Glutamatergic neuron (in vitro differentiated cells): ENCODE measurements around the gene CELF2. TPM values are rescaled to one million over a fixed set of nuclear protein-coding genes. Genes with fewer than 3 reads are reported as not detected.
A peak's percentile ranks its signal among the peaks of the same experiment; 100 is the strongest.

ENCODE experiments used
- DNase-seq: peaks from one replicate; pipeline ENCODE4 v3.0.0; 2022
- H3K27ac Mint-ChIP-seq: one replicate; pipeline ENCODE4 v1.8.0; 2020; ENCODE audit warnings: mild to moderate bottlenecking, mixed read lengths, inconsistent platforms; ENCODE audit not compliant: unreplicated experiment
- H3K27me3 Mint-ChIP-seq: one replicate; pipeline ENCODE4 v1.8.0; 2020; ENCODE audit warnings: mild to moderate bottlenecking, moderate library complexity, mixed read lengths, inconsistent platforms; ENCODE audit not compliant: unreplicated experiment
- H3K36me3 Mint-ChIP-seq: one replicate; pipeline ENCODE4 v1.8.0; 2020; ENCODE audit warnings: mild to moderate bottlenecking, mixed read lengths, inconsistent platforms; ENCODE audit not compliant: unreplicated experiment
- H3K4me1 Mint-ChIP-seq: one replicate; pipeline ENCODE4 v1.8.0; 2020; ENCODE audit warnings: mild to moderate bottlenecking, low read depth, mixed read lengths, inconsistent platforms; ENCODE audit not compliant: unreplicated experiment
- H3K4me3 Mint-ChIP-seq: one replicate; pipeline ENCODE4 v1.8.0; 2020; ENCODE audit warnings: mild to moderate bottlenecking, mixed read lengths, inconsistent platforms; ENCODE audit not compliant: unreplicated experiment
- H3K9me3 Mint-ChIP-seq: one replicate; pipeline ENCODE4 v1.8.0; 2020; ENCODE audit warnings: mild to moderate bottlenecking, moderate library complexity, mixed read lengths, inconsistent platforms; ENCODE audit not compliant: unreplicated experiment
- total RNA-seq: library from RNA; stranded (reverse); fragmentation: NEBNext Ultra II Directional; extraction: Animal tissue kit (Norgen Biotek cat#: 25700); gene quantifications from one replicate; pipeline ENCODE4 v1.2.1, GENCODE V29; 2021; ENCODE audit not compliant: unreplicated experiment
- TF ChIP-seq, protein P1 (sequence below): fragments of 200-600 bp; sonication (generic); IDR thresholded peaks from one replicate; pipeline ENCODE4 v1.5.0; 2021; ENCODE audit not compliant: partially characterized antibody, unreplicated experiment

CELF2 gene
- total RNA-seq, 1 donor from 2014 or later, result 47.4 TPM

DNA sequence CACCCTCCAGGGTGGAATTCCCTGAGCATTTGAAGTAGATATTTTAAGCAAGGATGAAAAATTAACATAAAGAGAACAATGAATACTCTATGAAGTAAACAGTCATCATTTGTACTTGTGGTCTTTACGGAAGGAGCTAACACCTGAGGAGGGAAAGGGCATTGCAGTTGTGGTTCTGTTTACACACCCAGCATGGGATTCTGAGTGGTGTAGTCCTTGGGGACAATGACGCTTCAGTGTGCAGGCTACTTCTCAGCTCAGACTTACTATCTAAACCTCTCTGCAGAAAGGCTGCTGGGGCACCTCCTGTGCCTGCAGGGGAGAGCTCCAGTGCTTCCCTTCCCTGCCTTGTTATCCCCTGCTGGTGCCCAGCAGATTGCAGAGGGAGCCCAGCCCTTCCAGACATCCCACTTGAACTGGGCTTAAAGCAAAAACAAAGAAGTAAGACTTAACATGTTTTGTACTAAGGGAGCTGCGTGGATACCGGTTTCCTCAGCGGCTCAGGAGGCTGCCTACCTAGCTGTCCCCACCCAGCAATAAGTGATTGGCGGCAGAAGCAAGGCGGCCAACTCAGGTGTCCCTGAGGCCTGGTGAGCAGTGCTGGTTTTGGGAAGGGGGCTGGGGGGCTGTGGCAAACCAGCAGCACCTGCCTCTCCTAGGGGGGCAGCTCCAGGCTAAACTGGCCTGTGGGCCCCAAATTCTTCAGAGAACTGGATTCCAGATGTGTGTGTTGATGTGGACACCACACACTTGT, 89.1 kb downstream of the CELF2 start:
- Mint-ChIP-seq H3K27me3 (peaks cover 2% of the 10 kb centered on the region), H3K4me1 (peaks cover 10% of the 10 kb centered on the region), H3K36me3 (no peaks in the 10 kb centered on the region), H3K4me3 (no peak overlapping the region), H3K9me3 (peaks cover 2% of the 10 kb centered on the region), H3K27ac (peak overlapping the region; percentile 8)
- TF ChIP-seq, protein P1, sequence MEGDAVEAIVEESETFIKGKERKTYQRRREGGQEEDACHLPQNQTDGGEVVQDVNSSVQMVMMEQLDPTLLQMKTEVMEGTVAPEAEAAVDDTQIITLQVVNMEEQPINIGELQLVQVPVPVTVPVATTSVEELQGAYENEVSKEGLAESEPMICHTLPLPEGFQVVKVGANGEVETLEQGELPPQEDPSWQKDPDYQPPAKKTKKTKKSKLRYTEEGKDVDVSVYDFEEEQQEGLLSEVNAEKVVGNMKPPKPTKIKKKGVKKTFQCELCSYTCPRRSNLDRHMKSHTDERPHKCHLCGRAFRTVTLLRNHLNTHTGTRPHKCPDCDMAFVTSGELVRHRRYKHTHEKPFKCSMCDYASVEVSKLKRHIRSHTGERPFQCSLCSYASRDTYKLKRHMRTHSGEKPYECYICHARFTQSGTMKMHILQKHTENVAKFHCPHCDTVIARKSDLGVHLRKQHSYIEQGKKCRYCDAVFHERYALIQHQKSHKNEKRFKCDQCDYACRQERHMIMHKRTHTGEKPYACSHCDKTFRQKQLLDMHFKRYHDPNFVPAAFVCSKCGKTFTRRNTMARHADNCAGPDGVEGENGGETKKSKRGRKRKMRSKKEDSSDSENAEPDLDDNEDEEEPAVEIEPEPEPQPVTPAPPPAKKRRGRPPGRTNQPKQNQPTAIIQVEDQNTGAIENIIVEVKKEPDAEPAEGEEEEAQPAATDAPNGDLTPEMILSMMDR, result no peak
- no peak for DNase-seq

DNA sequence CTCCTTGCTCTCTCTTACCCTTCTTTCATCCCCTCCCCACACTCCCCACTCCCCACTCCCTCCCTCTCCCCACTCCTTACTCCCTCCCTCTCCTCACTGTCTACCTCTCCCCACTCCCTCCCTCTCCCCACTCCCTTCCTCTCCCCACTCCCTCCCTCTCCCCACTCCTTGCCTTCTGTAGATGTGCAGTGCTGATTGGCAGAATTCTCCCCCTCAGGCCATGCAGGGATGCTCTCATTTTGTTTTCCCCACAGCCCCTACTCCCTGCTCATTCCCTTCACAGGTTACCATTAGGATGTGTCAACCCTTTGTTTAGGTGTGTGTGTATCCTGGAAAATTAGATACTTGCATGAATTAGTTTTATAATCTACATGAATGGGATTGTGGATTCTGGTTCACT, 90.3 kb downstream of the CELF2 start:
- no peak overlapping the region for H3K4me3 Mint-ChIP-seq
- H3K27me3 Mint-ChIP-seq, result peaks cover 2% of the 10 kb centered on the region
- no peak for DNase-seq
- TF ChIP-seq, protein P1, result no peak
- H3K4me1 Mint-ChIP-seq, result peaks cover 12% of the 10 kb centered on the region
- peaks cover 2% of the 10 kb centered on the region for H3K9me3 Mint-ChIP-seq
- H3K36me3 Mint-ChIP-seq, result no peaks in the 10 kb centered on the region
- no peak overlapping the region for H3K27ac Mint-ChIP-seq

DNA sequence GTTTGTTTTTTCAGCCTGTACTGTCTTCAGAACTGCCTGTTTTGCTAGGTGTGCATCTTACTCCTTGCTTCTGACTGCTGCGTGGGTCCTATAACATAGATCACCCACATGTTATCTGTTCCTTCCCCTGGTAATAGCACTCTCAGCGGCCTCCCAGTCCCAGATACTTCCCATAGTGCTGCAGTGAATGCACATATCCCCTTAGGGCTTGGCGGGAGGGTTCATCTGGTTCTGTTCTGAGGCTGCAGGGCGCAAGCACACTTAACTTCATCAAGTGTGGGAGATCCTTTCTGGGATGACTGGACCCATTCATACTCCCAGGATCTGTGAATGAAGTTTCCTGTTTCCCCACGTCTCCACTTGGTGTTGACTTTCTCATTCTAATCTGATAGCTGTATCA, 90.7 kb downstream of the CELF2 start:
- Mint-ChIP-seq H3K4me3 (no peak overlapping the region), H3K27ac (no peak overlapping the region), H3K4me1 (peaks cover 12% of the 10 kb centered on the region), H3K36me3 (no peaks in the 10 kb centered on the region), H3K9me3 (peaks cover 2% of the 10 kb centered on the region), H3K27me3 (peaks cover 2% of the 10 kb centered on the region)
- TF ChIP-seq, protein P1, result no peak
- no peak for DNase-seq

DNA sequence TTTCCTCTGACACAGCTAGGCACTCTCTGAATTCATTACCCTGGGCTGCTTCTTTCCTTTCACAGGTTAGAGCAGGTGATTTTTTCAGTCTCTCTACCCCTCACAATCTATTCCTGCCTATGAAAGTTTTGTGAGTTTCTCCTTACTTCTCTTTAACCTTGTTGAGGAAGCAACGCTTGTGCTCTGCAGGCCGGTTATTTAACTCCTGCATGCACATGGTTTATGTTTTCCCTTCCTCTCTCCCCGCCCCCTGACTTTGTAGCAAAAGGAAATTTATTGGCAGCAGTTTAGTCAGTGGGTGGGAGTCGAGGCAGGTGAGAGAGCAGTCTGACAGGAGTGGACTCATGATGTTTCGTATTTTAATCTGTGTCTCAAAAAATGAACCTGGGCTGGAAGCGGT, 91.9 kb downstream of the CELF2 start:
- no peak for DNase-seq
- H3K9me3 Mint-ChIP-seq, result peaks cover 2% of the 10 kb centered on the region
- H3K4me3 Mint-ChIP-seq, result no peak overlapping the region
- peaks cover 12% of the 10 kb centered on the region for H3K4me1 Mint-ChIP-seq
- TF ChIP-seq, protein P1, result no peak
- H3K27ac Mint-ChIP-seq, result no peak overlapping the region
- no peaks in the 10 kb centered on the region for H3K36me3 Mint-ChIP-seq
- peaks cover 2% of the 10 kb centered on the region for H3K27me3 Mint-ChIP-seq

DNA sequence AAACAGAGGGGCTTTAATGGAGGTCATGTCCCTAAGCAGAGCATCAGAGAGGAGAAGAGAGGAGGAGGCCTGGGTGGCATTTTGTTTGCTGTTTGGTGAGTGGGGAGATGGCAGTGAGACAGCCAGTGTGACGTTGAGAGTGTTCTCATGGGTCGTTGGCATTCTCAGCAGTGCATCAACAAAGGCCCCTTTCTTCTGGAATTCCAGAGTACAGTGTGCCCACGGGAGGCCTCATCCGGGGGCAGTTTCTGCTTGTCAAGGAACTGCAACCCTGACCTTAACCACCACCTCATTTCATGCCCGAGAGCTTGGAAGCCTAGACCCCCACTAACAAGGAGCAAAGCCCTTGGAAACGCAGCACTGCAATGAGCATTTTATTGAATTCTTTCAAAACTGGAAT, 92.9 kb downstream of the CELF2 start:
- no peak for DNase-seq
- Mint-ChIP-seq H3K9me3 (peaks cover 2% of the 10 kb centered on the region), H3K27me3 (peaks cover 2% of the 10 kb centered on the region), H3K36me3 (no peaks in the 10 kb centered on the region), H3K4me3 (no peak overlapping the region), H3K4me1 (peaks cover 12% of the 10 kb centered on the region), H3K27ac (no peak overlapping the region)
- TF ChIP-seq, protein P1, result no peak
